SKM-1 treated with dmso at 0.1 percent for 144 hours (cell line): ENCODE results near the gene ALDH1A3.

Source experiments
- DNase-seq: peaks from one replicate; lab custom pipeline; 2025; ENCODE audit not compliant: unreplicated experiment; lab: John Stamatoyannopoulos, UW

Gene ALDH1A3

GRCh38 chr15:100880897-100881242, 1.2 kb downstream of the ALDH1A3 start:
- DNase-seq, result no peak

- DNase-seq, result no peak
Measured at GRCh38 chr15:100881573-100882336, 2.1 kb downstream of the ALDH1A3 start.

DNA sequence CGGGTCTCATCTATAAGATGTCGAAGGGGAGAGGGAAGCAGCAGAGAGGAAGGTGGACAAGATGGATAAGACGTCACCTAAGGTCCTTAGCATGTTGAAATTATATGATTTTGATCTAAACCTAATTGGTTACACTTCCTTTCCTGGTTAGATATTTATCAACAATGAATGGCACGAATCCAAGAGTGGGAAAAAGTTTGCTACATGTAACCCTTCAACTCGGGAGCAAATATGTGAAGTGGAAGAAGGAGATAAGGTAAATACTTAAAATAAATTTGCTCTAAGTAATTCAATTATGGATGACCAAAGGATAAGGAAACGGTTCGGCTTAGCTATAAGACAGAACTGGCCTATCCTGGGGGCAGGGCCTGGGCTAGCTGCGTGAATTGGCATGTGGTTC, 5.5 kb downstream of the ALDH1A3 start:
- DNase-seq, result no peak

DNA sequence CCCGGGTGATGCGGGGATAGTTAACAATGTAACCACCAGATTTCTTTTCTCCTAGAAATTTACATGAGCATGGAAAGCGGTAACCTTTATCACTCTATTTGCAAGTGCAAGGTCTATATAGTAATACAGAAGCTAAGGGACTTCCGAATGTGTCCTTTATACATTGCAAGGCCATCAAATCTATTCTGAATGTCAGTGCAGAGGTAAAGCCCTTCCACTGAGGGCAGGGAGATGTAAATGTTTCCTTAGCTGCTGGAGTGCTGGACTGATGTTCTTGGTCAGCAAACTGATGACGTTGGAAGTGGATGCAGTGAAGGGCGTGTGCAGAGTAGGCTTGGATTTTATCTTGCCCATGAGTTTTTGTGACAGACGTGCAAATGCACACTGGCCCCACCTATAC, 6.2 kb downstream of the ALDH1A3 start:
- DNase-seq, result no peak

DNA sequence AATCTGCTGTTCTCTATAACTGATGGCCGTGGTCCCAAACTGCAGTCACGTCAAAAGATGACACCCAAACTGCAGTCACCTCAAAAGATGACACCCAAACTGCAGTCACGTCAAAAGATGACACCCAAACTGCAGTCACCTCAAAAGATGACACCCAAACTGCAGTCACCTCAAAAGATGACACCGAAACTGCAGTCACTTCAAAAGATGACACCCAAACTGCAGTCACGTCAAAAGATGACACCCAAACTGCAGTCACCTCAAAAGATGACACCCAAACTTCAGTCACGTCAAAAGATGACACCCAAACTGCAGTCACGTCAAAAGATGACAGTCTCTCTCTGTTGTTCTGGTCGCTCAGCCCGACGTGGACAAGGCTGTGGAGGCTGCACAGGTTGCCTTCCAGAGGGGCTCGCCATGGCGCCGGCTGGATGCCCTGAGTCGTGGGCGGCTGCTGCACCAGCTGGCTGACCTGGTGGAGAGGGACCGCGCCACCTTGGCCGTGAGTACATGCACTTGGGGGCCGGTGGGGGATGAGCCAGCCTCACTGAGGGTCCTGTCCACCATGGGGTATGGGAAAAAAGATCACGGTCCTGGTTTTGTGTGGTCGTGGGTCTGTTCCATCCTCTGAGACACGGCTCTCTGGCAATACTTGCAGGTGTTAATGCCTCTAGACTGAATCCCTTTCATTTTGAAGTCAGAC, 7.7 kb downstream of the ALDH1A3 start:
- no peak for DNase-seq

DNA sequence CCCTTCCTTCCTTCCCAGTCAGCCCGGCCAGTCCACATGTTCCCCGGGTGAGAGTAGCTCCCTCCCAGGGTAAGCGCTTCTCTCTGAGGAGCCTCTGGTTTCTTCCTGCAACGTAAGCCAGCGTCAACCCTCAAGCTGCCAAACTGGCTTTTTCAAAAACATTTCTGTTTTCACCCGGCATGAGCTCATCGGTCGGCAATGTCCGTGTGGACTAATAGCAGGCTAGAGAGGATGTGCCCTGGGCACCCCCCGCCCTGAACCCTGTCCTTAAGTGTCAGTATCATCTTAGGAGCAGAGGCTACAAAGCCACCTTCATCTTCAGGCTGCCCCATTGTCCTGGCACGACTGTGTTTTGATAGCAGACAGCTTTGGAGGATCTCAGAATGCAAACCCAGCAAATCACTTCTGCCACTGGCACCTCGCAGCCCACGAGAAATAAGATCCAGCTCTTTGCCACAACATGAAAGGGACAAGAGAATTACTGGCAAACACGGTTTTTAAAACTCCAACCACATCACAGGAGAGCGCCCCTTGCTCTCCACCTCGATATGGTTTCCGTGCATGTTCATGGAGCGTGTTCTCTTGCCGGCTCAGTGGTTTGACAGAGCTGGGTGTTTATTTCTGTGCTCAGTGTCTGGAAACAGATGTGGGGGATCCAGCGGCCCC, 9.9 kb downstream of the ALDH1A3 start:
- no peak for DNase-seq

DNA sequence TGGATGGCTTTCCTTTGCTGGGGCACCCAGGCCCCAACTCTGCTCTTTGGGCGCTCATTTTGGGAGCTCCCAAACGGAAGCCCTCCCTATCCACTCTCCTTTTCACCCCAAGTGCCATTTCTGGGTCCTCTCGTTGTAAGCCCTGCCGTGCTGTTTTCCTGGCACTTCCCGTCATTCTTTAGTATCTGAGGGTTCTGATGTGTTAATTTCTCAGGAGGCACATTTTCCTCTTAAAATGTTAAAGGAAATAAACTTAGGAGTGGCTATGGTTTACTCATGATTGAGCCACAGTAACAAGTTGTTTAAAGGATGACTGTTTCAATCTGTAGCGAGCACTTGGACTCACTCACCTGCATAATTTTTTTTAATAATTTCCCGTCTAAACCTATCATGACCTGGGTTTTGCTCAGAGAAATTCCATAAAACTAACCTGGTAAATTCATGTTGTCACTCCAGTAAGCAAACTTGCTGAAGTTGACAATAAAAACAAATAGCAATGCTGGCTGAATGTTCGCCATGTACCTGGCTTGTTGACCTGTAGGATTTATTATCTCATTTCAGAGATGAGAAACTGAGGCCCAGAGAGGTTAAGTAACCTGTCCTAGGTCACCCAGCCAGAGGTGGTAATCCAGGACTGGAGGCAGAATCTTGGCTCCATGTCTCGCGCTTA, 10.6 kb downstream of the ALDH1A3 start:
- DNase-seq, result no peak

DNA sequence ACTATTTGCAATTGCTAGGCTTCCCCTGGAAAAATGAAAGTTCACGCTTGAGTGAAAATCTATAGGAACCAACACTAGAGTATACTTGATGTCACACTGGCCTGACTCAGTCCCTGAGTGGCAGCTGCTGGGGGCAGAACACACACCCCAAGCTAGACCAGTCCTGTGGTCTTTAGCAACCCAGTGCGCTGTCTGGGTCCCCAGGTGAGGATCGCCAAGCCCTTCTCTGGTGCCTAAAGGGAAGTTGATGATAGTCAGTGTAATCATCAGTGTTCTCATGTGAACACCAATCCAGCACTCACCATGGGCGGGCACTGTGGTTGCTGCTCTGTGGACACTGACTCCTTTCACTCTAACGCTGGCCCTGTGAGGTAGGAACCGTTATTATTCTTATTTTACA, 11.2 kb downstream of the ALDH1A3 start:
- no peak for DNase-seq

DNA sequence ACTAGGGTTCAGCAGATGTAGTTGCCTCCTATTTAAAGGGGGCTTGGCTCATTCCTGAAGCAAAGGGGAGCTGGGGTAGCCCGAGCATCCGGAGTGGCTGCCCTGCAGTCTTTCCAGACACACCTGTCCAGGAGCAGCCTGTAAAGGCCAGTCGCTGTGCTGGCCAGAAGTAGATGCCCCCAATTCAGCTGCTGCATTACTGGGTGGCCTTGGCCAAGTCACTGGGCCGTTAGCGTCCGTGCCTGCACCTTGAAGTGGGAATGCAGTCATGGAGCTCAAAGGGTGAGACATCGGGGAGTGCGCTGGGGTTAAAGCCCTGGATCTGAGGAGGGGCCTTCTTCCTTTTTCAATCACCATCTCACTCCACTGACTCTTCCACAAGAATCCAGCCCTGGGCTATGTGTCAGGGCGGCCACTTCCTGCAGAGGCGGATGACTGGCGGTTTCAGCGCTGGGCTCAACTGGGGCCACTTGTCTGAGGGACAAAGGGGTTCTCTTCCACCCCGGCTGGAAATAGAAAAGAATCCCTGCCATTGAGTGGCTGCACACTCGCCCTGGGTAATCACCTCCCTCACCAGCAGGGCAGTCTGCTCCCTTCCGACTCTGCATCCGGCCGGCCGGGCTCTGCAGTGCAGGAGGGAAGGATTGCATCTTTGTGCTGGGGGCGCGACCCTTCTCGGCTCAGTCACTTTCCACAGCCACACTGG, 11.8 kb downstream of the ALDH1A3 start:
- no peak for DNase-seq

DNA sequence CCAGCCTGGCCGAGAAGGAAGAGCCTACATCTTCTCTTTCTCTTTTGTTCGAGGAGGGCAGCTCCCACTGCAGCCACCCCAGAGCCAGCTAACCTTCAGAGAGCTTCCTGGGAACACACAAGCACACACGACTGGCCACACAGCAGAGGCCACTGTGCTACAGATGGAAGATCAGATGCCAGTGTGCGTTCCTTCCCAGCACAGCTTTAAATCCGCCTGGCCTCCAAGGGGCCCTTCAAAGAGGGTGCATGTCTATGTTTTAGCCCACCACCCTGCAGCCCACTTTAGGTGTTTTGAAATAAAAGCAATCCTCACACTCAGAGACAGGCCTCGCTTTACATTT, 12.4 kb downstream of the ALDH1A3 start:
- DNase-seq, result no peak

DNA sequence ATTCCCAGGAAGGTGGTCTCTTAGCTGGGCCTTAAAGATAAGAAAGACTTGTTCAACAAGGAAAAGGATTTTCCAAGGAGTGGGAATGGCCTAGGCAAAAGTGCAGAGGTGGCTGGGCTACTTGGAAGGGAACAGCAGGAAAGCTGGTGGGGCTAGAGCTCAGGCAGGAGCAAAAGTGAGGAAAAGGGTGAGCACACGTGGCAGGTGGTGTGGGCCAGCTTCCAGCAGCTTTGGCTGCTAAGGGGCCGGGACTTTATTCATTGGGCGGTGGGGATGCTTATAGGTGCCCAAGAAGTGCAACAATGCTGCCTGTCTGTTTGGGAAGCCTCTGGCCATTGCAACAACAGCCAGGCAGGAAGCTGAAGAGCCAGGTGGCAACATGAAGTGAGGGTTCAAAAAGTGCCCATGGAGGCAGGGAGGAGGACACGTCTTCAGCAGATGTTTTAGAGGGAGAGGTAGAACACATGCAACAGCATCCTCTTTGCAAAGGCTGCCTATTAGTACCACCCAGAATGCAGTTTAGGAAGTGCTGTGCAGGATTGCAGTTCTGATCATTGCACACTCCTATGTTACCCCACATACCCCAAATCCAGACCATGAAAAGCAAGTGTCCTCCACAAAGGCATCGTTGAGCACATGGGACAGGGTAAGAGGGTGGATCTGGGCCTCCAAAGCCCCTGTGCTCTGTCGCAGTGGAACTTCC, 13.8 kb downstream of the ALDH1A3 start:
- DNase-seq, result no peak

DNA sequence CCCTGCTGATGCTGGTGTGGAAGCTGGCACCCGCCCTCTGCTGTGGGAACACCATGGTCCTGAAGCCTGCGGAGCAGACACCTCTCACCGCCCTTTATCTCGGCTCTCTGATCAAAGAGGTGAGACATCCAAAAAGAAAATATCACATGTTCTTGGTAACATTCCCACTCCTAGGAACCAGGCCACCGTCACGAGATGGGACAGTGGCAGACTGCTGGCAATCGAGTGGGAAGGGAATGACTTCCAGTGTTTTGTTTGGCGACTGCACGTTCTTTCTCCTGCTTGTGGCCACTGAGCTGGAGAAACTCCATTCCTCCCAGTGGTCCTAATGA, 14.3 kb downstream of the ALDH1A3 start:
- no peak for DNase-seq

DNA sequence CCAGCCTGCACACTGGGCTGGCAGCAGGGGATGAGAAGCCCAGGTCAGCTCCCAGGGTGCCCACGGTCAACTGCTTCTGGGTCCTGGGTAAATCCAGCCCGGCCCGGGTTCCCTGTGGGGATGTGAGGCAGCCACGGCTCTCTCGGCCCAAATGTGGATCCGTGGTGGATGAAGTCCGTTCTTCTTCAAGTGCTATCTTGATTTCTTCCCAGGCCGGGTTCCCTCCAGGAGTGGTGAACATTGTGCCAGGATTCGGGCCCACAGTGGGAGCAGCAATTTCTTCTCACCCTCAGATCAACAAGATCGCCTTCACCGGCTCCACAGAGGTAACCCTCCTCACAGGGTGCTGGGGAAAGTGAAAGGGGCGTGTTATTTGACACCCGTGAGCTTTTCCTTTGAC, 16.1 kb downstream of the ALDH1A3 start:
- no peak for DNase-seq

DNA sequence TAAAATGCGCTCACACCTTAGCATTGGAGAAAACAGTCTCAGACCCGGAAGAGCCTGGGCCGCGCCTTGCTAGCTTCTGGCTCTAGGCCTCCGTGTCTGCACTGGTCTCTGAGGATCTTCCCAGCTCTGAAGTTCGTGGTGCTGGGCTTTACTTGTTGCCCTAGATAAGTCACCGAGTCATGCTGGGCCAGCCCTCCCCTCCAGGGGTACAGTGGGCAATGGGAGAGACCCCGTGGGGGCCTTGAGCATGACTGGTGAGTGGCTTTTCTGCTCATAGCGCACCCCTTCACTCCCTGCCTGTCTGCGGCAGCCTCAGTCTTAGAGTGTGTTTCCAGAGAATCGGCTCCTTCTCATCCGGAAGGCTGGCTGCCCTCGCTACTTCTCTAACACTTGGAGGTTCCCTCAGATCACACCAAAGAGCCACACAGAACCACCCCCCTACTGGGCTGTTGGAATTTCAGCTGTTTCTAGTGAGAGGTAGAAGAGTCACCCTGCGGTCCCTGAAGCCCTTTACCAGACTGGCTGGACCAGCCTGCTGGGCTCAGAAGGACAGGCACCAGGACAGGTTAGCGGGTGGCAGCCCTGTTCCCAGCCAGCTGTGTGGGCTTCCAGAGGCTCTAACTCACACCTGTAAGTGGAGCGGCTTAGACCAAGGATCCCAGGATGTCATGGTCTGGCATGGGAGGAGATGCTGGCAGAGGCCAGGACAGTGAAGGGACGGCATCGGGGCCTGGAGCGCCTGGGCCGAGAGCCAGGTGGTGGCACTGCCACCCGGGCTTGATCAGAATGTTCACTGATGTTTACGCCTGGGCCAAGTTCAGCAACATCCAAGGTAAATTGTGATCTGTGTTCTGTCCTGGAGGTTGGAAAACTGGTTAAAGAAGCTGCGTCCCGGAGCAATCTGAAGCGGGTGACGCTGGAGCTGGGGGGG, 17.9 kb downstream of the ALDH1A3 start:
- DNase-seq, result no peak

GRCh38 chr15:100898152-100898490, 18.5 kb downstream of the ALDH1A3 start:
- no peak for DNase-seq

- no peak for DNase-seq
Measured at GRCh38 chr15:100898661-100899462, 19.2 kb downstream of the ALDH1A3 start.

- no peak for DNase-seq
Measured at GRCh38 chr15:100899601-100900000, 20.0 kb downstream of the ALDH1A3 start.

- no peak for DNase-seq
Measured at GRCh38 chr15:100900136-100900794, 20.6 kb downstream of the ALDH1A3 start.

GRCh38 chr15:100900795-100901169, 21.2 kb downstream of the ALDH1A3 start:
- no peak for DNase-seq
